Ovary (tissue), 3 donors: ENCODE data around the gene PWP2.
"Not testable (repeated sequence)": the region's sequence is repeated elsewhere in the genome, so short reads cannot be mapped to it uniquely, and the experiment has no call there.

Experiments used
- CTCF ChIP-seq, 3 donors: fragments of 450-650 bp in 2 of 3; fragments of 200-600 bp in 1 of 3; IDR thresholded peaks; one replicate each; pipeline versions ENCODE4 v1.5.1 to v1.8.0; 2016 to 2022; ENCODE audit warnings: antibody characterized with exemption in 3 of 3, mild to moderate bottlenecking in 1 of 3
- EP300 ChIP-seq: sonication (generic); formaldehyde crosslinking; IDR thresholded peaks from one replicate; pipeline ENCODE4 v1.6.1; 2017; ENCODE audit warnings: antibody characterized with exemption
- donor health status: DM: no; HTN: no; CAD: no.

GRCh38 chr21:44140552-44140932 lies 33.3 kb downstream of the PWP2 start:
- TF ChIP-seq EP300; CTCF (IDR thresholded peaks at IDR 0.05): not testable (repeated sequence)
